GM23338 (cell line): ENCODE data around the gene CENPX. TPM values are rescaled to one million over a fixed set of nuclear protein-coding genes. Genes with fewer than 3 reads are reported as not detected.

ENCODE experiments used
- ATAC-seq: fragments of 200-7000 bp; cut with Tn5 transposase; 3 replicates; pipeline ENCODE4 v1.9.1; 2020
- DNase-seq: peaks from one replicate; pipeline ENCODE4 v3.0.0-alpha.2; 2015; ENCODE audit warnings: low spot score
- H2AFZ ChIP-seq: fragments of 200-600 bp; sonication (generic); 2 replicates; pipeline ENCODE4 v1.8.0; 2016; ENCODE audit warnings: antibody characterized with exemption, mild to moderate bottlenecking, moderate library complexity
- H3F3A ChIP-seq: fragments of 200-600 bp; sonication (generic); replicated peaks from 2 replicates; pipeline ENCODE4 v1.8.0; 2017; ENCODE audit warnings: antibody characterized with exemption, mixed run types, low read depth
- H3K27ac ChIP-seq: fragments of 200-600 bp; sonication (generic); 2 replicates; pipeline ENCODE4 v1.6.1; 2016; ENCODE audit warnings: low read depth
- H3K27me3 ChIP-seq: fragments of 200-600 bp; sonication (generic); 2 replicates; pipeline ENCODE4 v1.8.0; 2016; ENCODE audit warnings: mild to moderate bottlenecking, mixed run types, moderate library complexity; ENCODE audit not compliant: insufficient read depth
- H3K36me3 ChIP-seq: fragments of 200-600 bp; sonication (generic); 2 replicates; pipeline ENCODE4 v1.8.0; 2016; ENCODE audit warnings: mild to moderate bottlenecking; ENCODE audit not compliant: insufficient read depth
- H3K4me1 ChIP-seq: fragments of 200-600 bp; sonication (generic); 2 replicates; pipeline ENCODE4 v1.8.0; 2016; ENCODE audit warnings: mild to moderate bottlenecking, moderate library complexity; ENCODE audit not compliant: insufficient read depth
- H3K4me2 ChIP-seq: fragments of 200-600 bp; sonication (generic); 2 replicates; pipeline ENCODE4 v1.7.1; 2017; ENCODE audit warnings: mixed run types
- H3K4me3 ChIP-seq: fragments of 200-600 bp; sonication (generic); 2 replicates; pipeline ENCODE4 v1.6.1; 2016; ENCODE audit warnings: mixed run types
- H3K79me2 ChIP-seq: fragments of 200-600 bp; sonication (generic); replicated peaks from 2 replicates; pipeline ENCODE4 v1.8.0; 2017; ENCODE audit warnings: mild to moderate bottlenecking; ENCODE audit not compliant: insufficient read depth
- H3K9me2 ChIP-seq: fragments of 200-600 bp; sonication (generic); 2 replicates; pipeline ENCODE4 v1.8.0; 2017; ENCODE audit not compliant: insufficient read depth
- H4K20me1 ChIP-seq: fragments of 200-600 bp; sonication (generic); replicated peaks from 2 replicates; pipeline ENCODE4 v1.8.0; 2017; ENCODE audit warnings: mild to moderate bottlenecking; ENCODE audit not compliant: insufficient read depth
- H3K27ac Mint-ChIP-seq: 2 replicates; pipeline ENCODE4 v1.8.0; 2020; ENCODE audit warnings: inconsistent platforms, mild to moderate bottlenecking, moderate library complexity, mixed read lengths
- H3K27me3 Mint-ChIP-seq: 3 replicates; pipeline ENCODE4 v1.8.0; 2022; ENCODE audit warnings: low read depth, mild to moderate bottlenecking, moderate library complexity, mixed read lengths, inconsistent platforms; ENCODE audit not compliant: insufficient read depth, poor library complexity
- H3K36me3 Mint-ChIP-seq: 3 replicates; pipeline ENCODE4 v1.8.0; 2021; ENCODE audit warnings: low read depth, mild to moderate bottlenecking, inconsistent platforms, moderate library complexity, mixed read lengths
- H3K4me1 Mint-ChIP-seq: 3 replicates; pipeline ENCODE4 v1.8.0; 2020; ENCODE audit warnings: mild to moderate bottlenecking, inconsistent platforms, mixed read lengths
- H3K4me3 Mint-ChIP-seq: 3 replicates; pipeline ENCODE4 v1.8.0; 2021; ENCODE audit warnings: moderate library complexity, mild to moderate bottlenecking, inconsistent platforms, mixed read lengths
- H3K9me3 Mint-ChIP-seq: 3 replicates; pipeline ENCODE4 v1.8.0; 2020; ENCODE audit warnings: moderate library complexity, mild to moderate bottlenecking, inconsistent platforms, mixed read lengths
- CREB1 ChIP-seq: fragments of 250-450 bp; sonication (Bioruptor Pico); IDR thresholded peaks from 2 replicates; pipeline ENCODE4 v1.5.0; 2020; ENCODE audit warnings: low read depth, mild to moderate bottlenecking, moderate library complexity
- EZH2 ChIP-seq: fragments of 200-600 bp; sonication (generic); IDR thresholded peaks from one replicate; pipeline ENCODE4 v1.8.0; 2017; ENCODE audit warnings: antibody characterized with exemption, mild to moderate bottlenecking, low read depth; ENCODE audit not compliant: unreplicated experiment
- EZH2phosphoT487 ChIP-seq: fragments of 200-600 bp; sonication (generic); IDR thresholded peaks from one replicate; pipeline ENCODE4 v1.8.1; 2018; ENCODE audit warnings: antibody characterized with exemption; ENCODE audit not compliant: unreplicated experiment
- JUNB ChIP-seq: IDR thresholded peaks from one replicate; pipeline ENCODE4 v1.6.1; 2016; ENCODE audit warnings: antibody characterized with exemption; ENCODE audit not compliant: unreplicated experiment
- NANOG ChIP-seq: IDR thresholded peaks from 2 replicates; pipeline ENCODE4 v1.6.1; 2016; ENCODE audit warnings: antibody characterized with exemption, borderline replicate concordance
- POLR2AphosphoS5 ChIP-seq: IDR thresholded peaks from 2 replicates; pipeline ENCODE4 v1.6.1; 2016; ENCODE audit warnings: antibody characterized with exemption, low read depth
- STAT1 ChIP-seq: IDR thresholded peaks from one replicate; pipeline ENCODE4 v1.6.1; 2016; ENCODE audit warnings: antibody characterized with exemption; ENCODE audit not compliant: unreplicated experiment
- ZNF114 ChIP-seq: fragments of 250-450 bp; sonication (Bioruptor Pico); IDR thresholded peaks from 2 replicates; pipeline ENCODE4 v1.5.0; 2020; ENCODE audit warnings: mild to moderate bottlenecking, moderate library complexity
- ZNF331 ChIP-seq: fragments of 250-450 bp; sonication (Bioruptor Pico); IDR thresholded peaks from 2 replicates; pipeline ENCODE4 v1.5.0; 2020; ENCODE audit warnings: low read depth, mild to moderate bottlenecking, moderate library complexity
- polyA plus RNA-seq: library from polyadenylated mRNA; unstranded; fragments of >200 nt; fragmentation: Nextera tagmentation; extraction: Ambion mirVana; gene quantifications from 2 replicates; pipeline ENCODE4 v1.2.1, GENCODE V29; 2016
- total RNA-seq: library from RNA; depleted of rRNA; stranded (reverse); fragments of >200 nt; shearing (Covaris generic); gene quantifications from 2 replicates; pipeline ENCODE4 v1.2.3, GENCODE V29; 2014
- TF ChIP-seq, protein P1 (sequence below): fragments of 250-450 bp; sonication (Bioruptor Pico); IDR thresholded peaks from 2 replicates; pipeline ENCODE4 v1.5.0; 2020; ENCODE audit warnings: mild to moderate bottlenecking, moderate library complexity
- TF ChIP-seq, protein P2 (sequence below): IDR thresholded peaks from 2 replicates; pipeline ENCODE4 v1.6.1; 2016; ENCODE audit warnings: antibody characterized with exemption
- TF ChIP-seq, protein P3 (sequence below), 2 experiments: fragments of 200-600 bp in 1 of 2; sonication (generic) in 1 of 2; conservative IDR thresholded peaks; 2 replicates each; pipeline versions ENCODE4 v1.5.1 to v1.6.1; 2016 to 2017; ENCODE audit warnings: antibody characterized with exemption in 2 of 2, low read depth in 2 of 2, mild to moderate bottlenecking in 2 of 2, moderate library complexity in 1 of 2
- TF ChIP-seq, protein P4 (sequence below): IDR thresholded peaks from one replicate; pipeline ENCODE4 v1.6.1; 2018; ENCODE audit warnings: antibody characterized with exemption; ENCODE audit not compliant: unreplicated experiment

Gene CENPX
- total and polyA plus RNA-seq, 2 experiments from 2014 or later: 114 to 157 TPM

DNA sequence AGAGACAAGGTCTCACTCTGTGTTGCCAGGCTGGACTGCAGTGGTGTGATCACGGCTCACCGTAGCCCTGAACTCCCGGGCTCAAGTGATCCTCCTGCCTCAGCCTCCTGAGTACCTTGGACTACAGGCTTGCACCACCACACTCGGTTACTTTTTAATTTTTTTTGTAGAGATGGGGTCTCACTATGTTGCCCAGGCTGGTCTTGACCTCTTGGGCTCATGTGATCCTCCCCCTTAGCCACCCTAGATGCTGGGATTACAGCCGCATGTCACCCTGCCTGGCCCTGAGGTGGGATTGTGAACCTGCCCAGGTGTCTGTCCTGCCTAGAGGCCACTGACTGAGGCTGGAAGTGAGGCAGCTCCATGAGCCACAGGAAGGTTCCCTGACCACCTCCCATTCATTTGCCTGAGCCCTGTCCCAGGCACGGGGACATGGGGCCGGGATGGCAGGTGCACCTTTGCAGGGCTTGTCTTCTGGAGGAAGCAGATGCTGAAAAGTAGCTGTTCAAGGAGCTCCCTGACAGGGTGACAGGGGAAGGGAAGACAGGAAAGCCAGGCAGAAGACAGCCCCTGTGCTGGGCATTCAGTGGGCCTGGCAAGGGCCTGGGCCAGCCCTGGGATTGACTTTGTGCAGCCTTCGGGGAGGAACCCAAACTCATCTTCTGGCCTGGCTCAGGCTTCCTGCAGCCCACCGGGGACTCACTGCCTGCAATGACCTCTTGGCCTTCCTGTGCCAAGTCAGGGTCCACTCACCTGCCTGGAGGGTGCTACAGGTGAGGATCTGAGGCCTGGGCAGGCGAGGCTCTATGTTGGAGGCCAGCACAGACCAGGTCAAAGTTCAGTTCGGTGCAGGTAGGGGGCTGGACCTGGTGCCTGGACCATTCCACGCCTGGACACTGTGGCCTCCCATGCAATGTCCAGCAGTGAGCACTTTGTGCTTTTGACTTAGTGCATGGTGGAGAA is 53.5 kb downstream of the CENPX start:
- no peak for ATAC-seq

More for the DNA sequence above, 53.5 kb downstream of the CENPX start:
- no peak overlapping the region for H2AFZ ChIP-seq
- H3K27me3 ChIP-seq: peaks cover 53% of the 10 kb centered on the region
- H3K27ac Mint-ChIP-seq: no peak overlapping the region
- H3K27me3 Mint-ChIP-seq: peaks cover 46% of the 10 kb centered on the region
- no peaks in the 10 kb centered on the region for H4K20me1 ChIP-seq
- H3K36me3 ChIP-seq: no peaks in the 10 kb centered on the region
- H3F3A ChIP-seq: peaks cover 10% of the 10 kb centered on the region; the same call in 1 of the 2 replicates
- H3K4me1 Mint-ChIP-seq: peaks cover 3% of the 10 kb centered on the region; the same call in 1 of the 3 replicates
- TF ChIP-seq, protein P1, sequence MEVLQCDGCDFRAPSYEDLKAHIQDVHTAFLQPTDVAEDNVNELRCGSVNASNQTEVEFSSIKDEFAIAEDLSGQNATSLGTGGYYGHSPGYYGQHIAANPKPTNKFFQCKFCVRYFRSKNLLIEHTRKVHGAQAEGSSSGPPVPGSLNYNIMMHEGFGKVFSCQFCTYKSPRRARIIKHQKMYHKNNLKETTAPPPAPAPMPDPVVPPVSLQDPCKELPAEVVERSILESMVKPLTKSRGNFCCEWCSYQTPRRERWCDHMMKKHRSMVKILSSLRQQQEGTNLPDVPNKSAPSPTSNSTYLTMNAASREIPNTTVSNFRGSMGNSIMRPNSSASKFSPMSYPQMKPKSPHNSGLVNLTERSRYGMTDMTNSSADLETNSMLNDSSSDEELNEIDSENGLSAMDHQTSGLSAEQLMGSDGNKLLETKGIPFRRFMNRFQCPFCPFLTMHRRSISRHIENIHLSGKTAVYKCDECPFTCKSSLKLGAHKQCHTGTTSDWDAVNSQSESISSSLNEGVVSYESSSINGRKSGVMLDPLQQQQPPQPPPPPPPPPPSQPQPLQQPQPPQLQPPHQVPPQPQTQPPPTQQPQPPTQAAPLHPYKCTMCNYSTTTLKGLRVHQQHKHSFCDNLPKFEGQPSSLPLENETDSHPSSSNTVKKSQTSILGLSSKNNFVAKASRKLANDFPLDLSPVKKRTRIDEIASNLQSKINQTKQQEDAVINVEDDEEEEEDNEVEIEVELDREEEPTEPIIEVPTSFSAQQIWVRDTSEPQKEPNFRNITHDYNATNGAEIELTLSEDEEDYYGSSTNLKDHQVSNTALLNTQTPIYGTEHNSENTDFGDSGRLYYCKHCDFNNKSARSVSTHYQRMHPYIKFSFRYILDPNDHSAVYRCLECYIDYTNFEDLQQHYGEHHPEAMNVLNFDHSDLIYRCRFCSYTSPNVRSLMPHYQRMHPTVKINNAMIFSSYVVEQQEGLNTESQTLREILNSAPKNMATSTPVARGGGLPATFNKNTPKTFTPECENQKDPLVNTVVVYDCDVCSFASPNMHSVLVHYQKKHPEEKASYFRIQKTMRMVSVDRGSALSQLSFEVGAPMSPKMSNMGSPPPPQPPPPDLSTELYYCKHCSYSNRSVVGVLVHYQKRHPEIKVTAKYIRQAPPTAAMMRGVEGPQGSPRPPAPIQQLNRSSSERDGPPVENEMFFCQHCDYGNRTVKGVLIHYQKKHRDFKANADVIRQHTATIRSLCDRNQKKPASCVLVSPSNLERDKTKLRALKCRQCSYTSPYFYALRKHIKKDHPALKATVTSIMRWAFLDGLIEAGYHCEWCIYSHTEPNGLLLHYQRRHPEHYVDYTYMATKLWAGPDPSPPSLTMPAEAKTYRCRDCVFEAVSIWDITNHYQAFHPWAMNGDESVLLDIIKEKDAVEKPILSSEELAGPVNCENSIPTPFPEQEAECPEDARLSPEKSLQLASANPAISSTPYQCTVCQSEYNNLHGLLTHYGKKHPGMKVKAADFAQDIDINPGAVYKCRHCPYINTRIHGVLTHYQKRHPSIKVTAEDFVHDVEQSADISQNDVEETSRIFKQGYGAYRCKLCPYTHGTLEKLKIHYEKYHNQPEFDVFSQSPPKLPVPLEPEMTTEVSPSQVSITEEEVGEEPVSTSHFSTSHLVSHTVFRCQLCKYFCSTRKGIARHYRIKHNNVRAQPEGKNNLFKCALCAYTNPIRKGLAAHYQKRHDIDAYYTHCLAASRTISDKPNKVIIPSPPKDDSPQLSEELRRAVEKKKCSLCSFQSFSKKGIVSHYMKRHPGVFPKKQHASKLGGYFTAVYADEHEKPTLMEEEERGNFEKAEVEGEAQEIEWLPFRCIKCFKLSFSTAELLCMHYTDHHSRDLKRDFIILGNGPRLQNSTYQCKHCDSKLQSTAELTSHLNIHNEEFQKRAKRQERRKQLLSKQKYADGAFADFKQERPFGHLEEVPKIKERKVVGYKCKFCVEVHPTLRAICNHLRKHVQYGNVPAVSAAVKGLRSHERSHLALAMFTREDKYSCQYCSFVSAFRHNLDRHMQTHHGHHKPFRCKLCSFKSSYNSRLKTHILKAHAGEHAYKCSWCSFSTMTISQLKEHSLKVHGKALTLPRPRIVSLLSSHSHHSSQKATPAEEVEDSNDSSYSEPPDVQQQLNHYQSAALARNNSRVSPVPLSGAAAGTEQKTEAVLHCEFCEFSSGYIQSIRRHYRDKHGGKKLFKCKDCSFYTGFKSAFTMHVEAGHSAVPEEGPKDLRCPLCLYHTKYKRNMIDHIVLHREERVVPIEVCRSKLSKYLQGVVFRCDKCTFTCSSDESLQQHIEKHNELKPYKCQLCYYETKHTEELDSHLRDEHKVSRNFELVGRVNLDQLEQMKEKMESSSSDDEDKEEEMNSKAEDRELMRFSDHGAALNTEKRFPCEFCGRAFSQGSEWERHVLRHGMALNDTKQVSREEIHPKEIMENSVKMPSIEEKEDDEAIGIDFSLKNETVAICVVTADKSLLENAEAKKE: no peak
- TF ChIP-seq ZNF331 (no peak), EZH2phosphoT487 (no peak), POLR2AphosphoS5 (no peak), EZH2 (no peak), ZNF114 (no peak), STAT1 (no peak), CREB1 (CRISPR knock-in tag) (no peak), NANOG (no peak), JUNB (no peak)
- TF ChIP-seq, protein P2, sequence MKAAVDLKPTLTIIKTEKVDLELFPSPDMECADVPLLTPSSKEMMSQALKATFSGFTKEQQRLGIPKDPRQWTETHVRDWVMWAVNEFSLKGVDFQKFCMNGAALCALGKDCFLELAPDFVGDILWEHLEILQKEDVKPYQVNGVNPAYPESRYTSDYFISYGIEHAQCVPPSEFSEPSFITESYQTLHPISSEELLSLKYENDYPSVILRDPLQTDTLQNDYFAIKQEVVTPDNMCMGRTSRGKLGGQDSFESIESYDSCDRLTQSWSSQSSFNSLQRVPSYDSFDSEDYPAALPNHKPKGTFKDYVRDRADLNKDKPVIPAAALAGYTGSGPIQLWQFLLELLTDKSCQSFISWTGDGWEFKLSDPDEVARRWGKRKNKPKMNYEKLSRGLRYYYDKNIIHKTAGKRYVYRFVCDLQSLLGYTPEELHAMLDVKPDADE: no peak
- TF ChIP-seq, protein P3, sequence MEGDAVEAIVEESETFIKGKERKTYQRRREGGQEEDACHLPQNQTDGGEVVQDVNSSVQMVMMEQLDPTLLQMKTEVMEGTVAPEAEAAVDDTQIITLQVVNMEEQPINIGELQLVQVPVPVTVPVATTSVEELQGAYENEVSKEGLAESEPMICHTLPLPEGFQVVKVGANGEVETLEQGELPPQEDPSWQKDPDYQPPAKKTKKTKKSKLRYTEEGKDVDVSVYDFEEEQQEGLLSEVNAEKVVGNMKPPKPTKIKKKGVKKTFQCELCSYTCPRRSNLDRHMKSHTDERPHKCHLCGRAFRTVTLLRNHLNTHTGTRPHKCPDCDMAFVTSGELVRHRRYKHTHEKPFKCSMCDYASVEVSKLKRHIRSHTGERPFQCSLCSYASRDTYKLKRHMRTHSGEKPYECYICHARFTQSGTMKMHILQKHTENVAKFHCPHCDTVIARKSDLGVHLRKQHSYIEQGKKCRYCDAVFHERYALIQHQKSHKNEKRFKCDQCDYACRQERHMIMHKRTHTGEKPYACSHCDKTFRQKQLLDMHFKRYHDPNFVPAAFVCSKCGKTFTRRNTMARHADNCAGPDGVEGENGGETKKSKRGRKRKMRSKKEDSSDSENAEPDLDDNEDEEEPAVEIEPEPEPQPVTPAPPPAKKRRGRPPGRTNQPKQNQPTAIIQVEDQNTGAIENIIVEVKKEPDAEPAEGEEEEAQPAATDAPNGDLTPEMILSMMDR (conservative IDR thresholded peaks at IDR 0.05; ENCODE audit: low read depth in 2 of 2): no peak
- TF ChIP-seq, protein P4, sequence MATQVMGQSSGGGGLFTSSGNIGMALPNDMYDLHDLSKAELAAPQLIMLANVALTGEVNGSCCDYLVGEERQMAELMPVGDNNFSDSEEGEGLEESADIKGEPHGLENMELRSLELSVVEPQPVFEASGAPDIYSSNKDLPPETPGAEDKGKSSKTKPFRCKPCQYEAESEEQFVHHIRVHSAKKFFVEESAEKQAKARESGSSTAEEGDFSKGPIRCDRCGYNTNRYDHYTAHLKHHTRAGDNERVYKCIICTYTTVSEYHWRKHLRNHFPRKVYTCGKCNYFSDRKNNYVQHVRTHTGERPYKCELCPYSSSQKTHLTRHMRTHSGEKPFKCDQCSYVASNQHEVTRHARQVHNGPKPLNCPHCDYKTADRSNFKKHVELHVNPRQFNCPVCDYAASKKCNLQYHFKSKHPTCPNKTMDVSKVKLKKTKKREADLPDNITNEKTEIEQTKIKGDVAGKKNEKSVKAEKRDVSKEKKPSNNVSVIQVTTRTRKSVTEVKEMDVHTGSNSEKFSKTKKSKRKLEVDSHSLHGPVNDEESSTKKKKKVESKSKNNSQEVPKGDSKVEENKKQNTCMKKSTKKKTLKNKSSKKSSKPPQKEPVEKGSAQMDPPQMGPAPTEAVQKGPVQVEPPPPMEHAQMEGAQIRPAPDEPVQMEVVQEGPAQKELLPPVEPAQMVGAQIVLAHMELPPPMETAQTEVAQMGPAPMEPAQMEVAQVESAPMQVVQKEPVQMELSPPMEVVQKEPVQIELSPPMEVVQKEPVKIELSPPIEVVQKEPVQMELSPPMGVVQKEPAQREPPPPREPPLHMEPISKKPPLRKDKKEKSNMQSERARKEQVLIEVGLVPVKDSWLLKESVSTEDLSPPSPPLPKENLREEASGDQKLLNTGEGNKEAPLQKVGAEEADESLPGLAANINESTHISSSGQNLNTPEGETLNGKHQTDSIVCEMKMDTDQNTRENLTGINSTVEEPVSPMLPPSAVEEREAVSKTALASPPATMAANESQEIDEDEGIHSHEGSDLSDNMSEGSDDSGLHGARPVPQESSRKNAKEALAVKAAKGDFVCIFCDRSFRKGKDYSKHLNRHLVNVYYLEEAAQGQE: no peak
- H3K79me2 ChIP-seq: no peaks in the 10 kb centered on the region
- DNase-seq: no peak
- H3K4me1 ChIP-seq: peaks cover 21% of the 10 kb centered on the region
- H3K4me3 Mint-ChIP-seq: no peak overlapping the region
- no peak overlapping the region for H3K27ac ChIP-seq
- peaks cover 5% of the 10 kb centered on the region; the same call in 1 of the 3 replicates for H3K36me3 Mint-ChIP-seq
- no peak overlapping the region for H3K4me3 ChIP-seq
- H3K4me2 ChIP-seq: no peak overlapping the region
- no peaks in the 10 kb centered on the region for H3K9me2 ChIP-seq
- H3K9me3 Mint-ChIP-seq: peaks cover 19% of the 10 kb centered on the region
